PFSK-1 (cell line): ENCODE results near the gene PLB1.

Experiments
- POLR2AphosphoS5 ChIP-seq: IDR thresholded peaks from 2 replicates; pipeline ENCODE4 v1.6.1; 2012; ENCODE audit warnings: low read depth, mild to moderate bottlenecking, control low read depth, low read length, moderate library complexity
- TF ChIP-seq, protein P1 (sequence below), 2 experiments: IDR thresholded peaks; 2 replicates each; pipeline versions ENCODE4 v1.6.1 to v1.8.0; 2011 to 2012; ENCODE audit warnings: low read depth in 2 of 2, low read length in 2 of 2, control low read depth in 1 of 2, inconsistent platforms in 1 of 2, mild to moderate bottlenecking in 1 of 2, moderate library complexity in 1 of 2; ENCODE audit not compliant: insufficient read depth in 1 of 2

GRCh38 chr2:28470759-28471158 lies 25.1 kb upstream of the PLB1 start:
- TF ChIP-seq, protein P1, sequence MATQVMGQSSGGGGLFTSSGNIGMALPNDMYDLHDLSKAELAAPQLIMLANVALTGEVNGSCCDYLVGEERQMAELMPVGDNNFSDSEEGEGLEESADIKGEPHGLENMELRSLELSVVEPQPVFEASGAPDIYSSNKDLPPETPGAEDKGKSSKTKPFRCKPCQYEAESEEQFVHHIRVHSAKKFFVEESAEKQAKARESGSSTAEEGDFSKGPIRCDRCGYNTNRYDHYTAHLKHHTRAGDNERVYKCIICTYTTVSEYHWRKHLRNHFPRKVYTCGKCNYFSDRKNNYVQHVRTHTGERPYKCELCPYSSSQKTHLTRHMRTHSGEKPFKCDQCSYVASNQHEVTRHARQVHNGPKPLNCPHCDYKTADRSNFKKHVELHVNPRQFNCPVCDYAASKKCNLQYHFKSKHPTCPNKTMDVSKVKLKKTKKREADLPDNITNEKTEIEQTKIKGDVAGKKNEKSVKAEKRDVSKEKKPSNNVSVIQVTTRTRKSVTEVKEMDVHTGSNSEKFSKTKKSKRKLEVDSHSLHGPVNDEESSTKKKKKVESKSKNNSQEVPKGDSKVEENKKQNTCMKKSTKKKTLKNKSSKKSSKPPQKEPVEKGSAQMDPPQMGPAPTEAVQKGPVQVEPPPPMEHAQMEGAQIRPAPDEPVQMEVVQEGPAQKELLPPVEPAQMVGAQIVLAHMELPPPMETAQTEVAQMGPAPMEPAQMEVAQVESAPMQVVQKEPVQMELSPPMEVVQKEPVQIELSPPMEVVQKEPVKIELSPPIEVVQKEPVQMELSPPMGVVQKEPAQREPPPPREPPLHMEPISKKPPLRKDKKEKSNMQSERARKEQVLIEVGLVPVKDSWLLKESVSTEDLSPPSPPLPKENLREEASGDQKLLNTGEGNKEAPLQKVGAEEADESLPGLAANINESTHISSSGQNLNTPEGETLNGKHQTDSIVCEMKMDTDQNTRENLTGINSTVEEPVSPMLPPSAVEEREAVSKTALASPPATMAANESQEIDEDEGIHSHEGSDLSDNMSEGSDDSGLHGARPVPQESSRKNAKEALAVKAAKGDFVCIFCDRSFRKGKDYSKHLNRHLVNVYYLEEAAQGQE (IDR thresholded peaks at IDR 0.05; ENCODE audit: insufficient read depth in 1 of 2, low read depth in 2 of 2, low read length in 2 of 2) = no peak
- TF ChIP-seq POLR2AphosphoS5 = no peak
